T-cell (primary cell): ENCODE data around the gene PLD4. TPM values are rescaled to one million over a fixed set of nuclear protein-coding genes. Genes with fewer than 3 reads are reported as not detected.
"Not testable (repeated sequence)": the region's sequence is repeated elsewhere in the genome, so short reads cannot be mapped to it uniquely, and the experiment has no call there.

Experiments
- ATAC-seq, 4 experiments: fragments of 200-7000 bp in 3 of 4; fragments of 150-1000 bp in 1 of 4; cut with Tn5 transposase; replicated peaks in 1 of 4; 1 replicate in 3 of 4; 2 replicates in 1 of 4; pipeline ENCODE4 v1.10.0; 2021; ENCODE audit warnings: moderate library complexity in 3 of 4, mild to moderate bottlenecking in 2 of 4, moderate number of reproducible peaks in 1 of 4
- CTCF ChIA-PET, 2 donors: fragments of 300-600 bp; sonication (Branson Sonifier 250); formaldehyde crosslinking; loops; one replicate each; lab custom pipeline; 2022; ENCODE audit warnings: antibody characterized with exemption in 2 of 2; lab: Charles Lee
- POLR2A ChIA-PET, 2 donors: fragments of 300-600 bp; sonication (Branson Sonifier 250); formaldehyde crosslinking; loops; one replicate each; lab custom pipeline; 2022; ENCODE audit warnings: antibody characterized with exemption in 2 of 2; lab: Charles Lee
- DNase-seq, 35 experiments: peaks; one replicate each; pipeline versions ENCODE4 v3.0.0 to v3.0.0-alpha.2; 2013 to 2023
- H3K27ac ChIP-seq: one replicate; pipeline ENCODE4 v1.5.1; 2013; ENCODE audit warnings: low read length
- H3K27me3 ChIP-seq, 2 experiments: replicated peaks in 1 of 2; 1 replicate in 1 of 2; 2 replicates in 1 of 2; pipeline versions ENCODE4 v1.6.1 to v1.7.0; 2013; ENCODE audit warnings: low read length in 1 of 2, mixed read lengths in 1 of 2; ENCODE audit not compliant: control insufficient read depth in 2 of 2, insufficient read depth in 2 of 2; ENCODE audit errors: extremely low read depth in 1 of 2
- H3K36me3 ChIP-seq, 2 donors: 1 replicate in 1 of 2; 2 replicates in 1 of 2; pipeline versions ENCODE4 v1.6.1 to v1.7.0; 2013; ENCODE audit warnings: low read length in 1 of 2; ENCODE audit not compliant: control insufficient read depth in 2 of 2, insufficient read depth in 1 of 2; ENCODE audit errors: extremely low read depth in 1 of 2
- H3K4me1 ChIP-seq, 2 experiments: 1 replicate in 1 of 2; 2 replicates in 1 of 2; pipeline versions ENCODE4 v1.6.1 to v1.7.0; 2013; ENCODE audit warnings: low read length in 2 of 2, mixed read lengths in 1 of 2; ENCODE audit not compliant: insufficient read depth in 2 of 2, control insufficient read depth in 1 of 2; ENCODE audit errors: extremely low read depth in 1 of 2
- H3K4me3 ChIP-seq, 2 donors: 1 replicate in 1 of 2; 2 replicates in 1 of 2; pipeline versions ENCODE4 v1.5.1 to v1.7.0; 2013; ENCODE audit warnings: mild to moderate bottlenecking in 2 of 2, low read length in 1 of 2, moderate library complexity in 1 of 2; ENCODE audit not compliant: control insufficient read depth in 1 of 2; ENCODE audit errors: extremely low read depth in 1 of 2
- H3K9me3 ChIP-seq: 2 replicates; pipeline ENCODE4 v1.7.0; 2013
- H3K27ac Mint-ChIP-seq, 2 donors: one replicate each; pipeline ENCODE4 v1.8.0; 2020 to 2021; ENCODE audit warnings: mild to moderate bottlenecking in 2 of 2, mixed read lengths in 2 of 2
- H3K27me3 Mint-ChIP-seq, 2 donors: one replicate each; pipeline ENCODE4 v1.8.0; 2021 to 2022; ENCODE audit warnings: mixed read lengths in 2 of 2
- H3K36me3 Mint-ChIP-seq: one replicate; pipeline ENCODE4 v1.8.0; 2021; ENCODE audit warnings: mixed read lengths
- H3K4me1 Mint-ChIP-seq, 3 donors: one replicate each; pipeline ENCODE4 v1.8.0; 2020 to 2022; ENCODE audit warnings: mixed read lengths in 3 of 3, mild to moderate bottlenecking in 1 of 3
- H3K4me3 Mint-ChIP-seq, 3 donors: one replicate each; pipeline ENCODE4 v1.8.0; 2020 to 2022; ENCODE audit warnings: mild to moderate bottlenecking in 3 of 3, mixed read lengths in 3 of 3, moderate library complexity in 3 of 3
- H3K9me3 Mint-ChIP-seq, 3 donors: one replicate each; pipeline ENCODE4 v1.8.0; 2020 to 2022; ENCODE audit warnings: mixed read lengths in 3 of 3
- WGBS: methylation state at CpG from one replicate; pipeline ENCODE4 v1.1.5; 2013; ENCODE audit warnings: missing lambda C conversion rate; ENCODE audit not compliant: insufficient coverage; 5-methylcytosine and 5-hydroxymethylcytosine counted together
- total RNA-seq, 35 experiments: library from RNA in 6 of 35; stranded (reverse) in 6 of 35; fragments of 120-200 nt in 1 of 35; gene quantifications; one replicate each; pipeline versions ENCODE4 v1.2.1 to v1.2.4 and lab custom pipeline; 2013 to 2026

Gene PLD4
- total RNA-seq, 5 donors from 2014 or later (not counting 1 experiment from before 2014, with no cell fraction given): 0.65 to 4.9 (median 3.9) TPM

DNA sequence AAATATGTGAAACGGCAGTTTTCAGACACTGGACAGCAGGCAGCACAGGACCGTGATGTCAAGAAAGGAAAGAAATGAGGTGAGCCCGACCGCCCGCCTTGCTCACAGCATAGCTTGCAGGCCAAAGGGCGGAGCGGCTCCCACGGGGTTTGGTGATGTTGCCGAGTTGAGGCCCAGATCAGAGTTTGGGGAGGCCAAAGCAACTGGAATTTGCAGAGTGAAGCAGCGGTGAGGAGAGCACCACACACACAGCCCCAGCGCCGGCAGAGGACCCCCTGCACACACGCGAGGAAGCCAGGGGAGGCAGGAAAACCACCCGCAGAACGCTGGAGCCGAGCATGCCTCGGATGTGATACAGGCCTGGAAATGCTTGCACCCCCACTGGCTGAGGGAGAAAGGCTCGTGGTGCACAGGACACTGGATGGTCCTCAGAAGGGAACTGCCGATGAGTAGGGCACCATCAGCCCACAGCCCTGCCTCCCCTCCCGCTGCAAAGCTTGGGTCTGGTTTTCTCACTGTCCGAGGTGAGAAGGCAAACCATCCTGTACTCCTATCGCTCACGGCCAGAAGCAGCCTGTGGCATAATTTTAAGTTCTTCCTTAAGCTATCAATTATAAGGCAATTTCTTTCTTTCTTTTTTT is 25.7 kb upstream of the PLD4 start:
- Mint-ChIP-seq H3K4me1 (peaks cover 0 to 3% (median 0%) of the 10 kb centered on the region in 3 donors), H3K9me3 (no peaks in the 10 kb centered on the region), H3K27ac (no peak overlapping the region), H3K4me3 (no peak overlapping the region), H3K36me3 (no peaks in the 10 kb centered on the region), H3K27me3 (peaks cover 2 to 9% of the 10 kb centered on the region in 2 donors)
- DNase-seq: peak in 1 of 35 experiments; percentile 3
- 78% methylated on average over 21 of the region's 24 CpGs for WGBS
- H3K9me3 ChIP-seq: no peaks in the 10 kb centered on the region
- no peaks in the 10 kb centered on the region for H3K36me3 ChIP-seq
- ChIA-PET POLR2A (no interaction called here), CTCF (interaction anchor here in 1 of 2 donors (0.6 kb wide), 2 partner anchors 13 to 508 kb away, joined by 4 to 5 read pairs; no protein-coding TSS in a partner anchor)
- no peak for ATAC-seq
- no peaks in the 10 kb centered on the region for H3K4me1 ChIP-seq
- peaks cover 3 to 19% of the 10 kb centered on the region in 2 experiments for H3K27me3 ChIP-seq
- H3K27ac ChIP-seq: no peak overlapping the region
- H3K4me3 ChIP-seq: no peak overlapping the region

DNA sequence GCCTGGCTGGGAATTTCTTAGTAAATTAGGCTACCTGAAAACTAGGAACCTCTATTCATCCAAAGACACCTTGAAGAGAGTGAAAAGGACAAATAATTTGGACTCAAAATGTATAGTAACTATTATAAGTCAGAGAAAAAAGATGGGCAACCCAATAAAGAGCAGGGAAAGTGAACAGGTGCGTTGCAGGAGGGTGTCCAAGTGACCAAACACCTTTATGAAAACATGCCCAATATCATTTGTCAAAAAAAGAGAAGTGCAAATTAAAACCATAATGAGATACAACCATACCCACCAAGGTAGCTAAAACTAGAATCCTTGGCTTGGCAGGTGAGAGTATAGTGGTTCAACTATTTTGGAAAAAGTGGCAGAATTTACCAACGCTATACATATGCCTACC is 24.9 kb upstream of the PLD4 start:
- ChIA-PET POLR2A (no interaction called here), CTCF (no interaction called here)
- no peaks in the 10 kb centered on the region for H3K4me1 ChIP-seq
- H3K27me3 ChIP-seq: peaks cover 3 to 24% of the 10 kb centered on the region in 2 experiments
- H3K4me3 Mint-ChIP-seq: no peak overlapping the region
- ATAC-seq (no peak), DNase-seq (no peak)
- no CpG with 5 or more reads among the region's 2 CpGs for WGBS
- no peaks in the 10 kb centered on the region for H3K9me3 Mint-ChIP-seq
- no peak overlapping the region for H3K27ac Mint-ChIP-seq
- H3K4me3 ChIP-seq: no peak overlapping the region
- H3K36me3 Mint-ChIP-seq: no peaks in the 10 kb centered on the region
- H3K27me3 Mint-ChIP-seq: peaks cover 10 to 17% of the 10 kb centered on the region in 2 donors
- H3K27ac ChIP-seq: no peak overlapping the region
- H3K9me3 ChIP-seq: no peaks in the 10 kb centered on the region
- peaks cover 0 to 3% (median 0%) of the 10 kb centered on the region in 3 donors for H3K4me1 Mint-ChIP-seq
- H3K36me3 ChIP-seq: no peaks in the 10 kb centered on the region

GRCh38 chr14:104900639-104901512 is 23.8 kb upstream of the PLD4 start:
- Mint-ChIP-seq H3K9me3 (no peaks in the 10 kb centered on the region), H3K27me3 (peaks cover 13 to 20% of the 10 kb centered on the region in 2 donors), H3K36me3 (no peaks in the 10 kb centered on the region), H3K4me3 (no peak overlapping the region), H3K27ac (no peak overlapping the region), H3K4me1 (peaks cover 0 to 3% (median 0%) of the 10 kb centered on the region in 3 donors)
- no peak overlapping the region for H3K27ac ChIP-seq
- H3K9me3 ChIP-seq: no peaks in the 10 kb centered on the region
- ChIA-PET POLR2A (no interaction called here), CTCF (no interaction called here)
- no CpG with 5 or more reads among the region's 12 CpGs for WGBS
- ATAC-seq (no peak), DNase-seq (no peak)
- peaks cover 3 to 23% of the 10 kb centered on the region in 2 experiments for H3K27me3 ChIP-seq
- H3K4me1 ChIP-seq: no peaks in the 10 kb centered on the region
- no peaks in the 10 kb centered on the region for H3K36me3 ChIP-seq
- H3K4me3 ChIP-seq: no peak overlapping the region

DNA sequence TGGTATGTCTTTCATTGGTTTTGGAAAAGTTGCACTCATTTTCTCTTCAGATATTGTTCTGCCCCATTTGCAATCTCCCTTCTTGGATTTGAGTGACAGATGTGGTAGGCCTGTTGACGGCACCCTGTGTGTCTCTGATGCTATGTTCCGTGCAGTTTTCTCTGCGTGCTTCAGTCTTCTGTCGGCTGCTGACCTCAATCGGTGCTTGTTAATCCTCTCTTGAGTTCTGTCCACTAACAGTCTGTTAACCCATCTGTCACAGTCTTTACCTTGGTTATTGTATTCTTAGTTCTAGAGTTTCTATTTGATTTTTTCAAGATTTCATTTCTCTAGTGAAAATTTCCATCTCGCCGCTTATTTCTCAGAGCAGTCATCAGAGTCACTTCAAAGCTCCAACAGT is 20.7 kb upstream of the PLD4 start:
- H3K4me3 Mint-ChIP-seq: no peak overlapping the region
- no peaks in the 10 kb centered on the region for H3K36me3 ChIP-seq
- no peaks in the 10 kb centered on the region for H3K36me3 Mint-ChIP-seq
- no peak overlapping the region for H3K27ac ChIP-seq
- ChIA-PET CTCF (no interaction called here), POLR2A (no interaction called here)
- WGBS: 80% methylated on average over 1 of the region's 7 CpGs
- no peak overlapping the region for H3K27ac Mint-ChIP-seq
- H3K4me3 ChIP-seq: no peak overlapping the region
- H3K9me3 Mint-ChIP-seq: no peaks in the 10 kb centered on the region
- DNase-seq: no peak
- peaks cover 3 to 14% of the 10 kb centered on the region in 2 experiments for H3K27me3 ChIP-seq
- peaks cover 23 to 31% of the 10 kb centered on the region in 2 donors for H3K27me3 Mint-ChIP-seq
- ATAC-seq: no peak
- H3K4me1 Mint-ChIP-seq: no peaks in the 10 kb centered on the region
- H3K9me3 ChIP-seq: no peaks in the 10 kb centered on the region
- H3K4me1 ChIP-seq: no peaks in the 10 kb centered on the region

DNA sequence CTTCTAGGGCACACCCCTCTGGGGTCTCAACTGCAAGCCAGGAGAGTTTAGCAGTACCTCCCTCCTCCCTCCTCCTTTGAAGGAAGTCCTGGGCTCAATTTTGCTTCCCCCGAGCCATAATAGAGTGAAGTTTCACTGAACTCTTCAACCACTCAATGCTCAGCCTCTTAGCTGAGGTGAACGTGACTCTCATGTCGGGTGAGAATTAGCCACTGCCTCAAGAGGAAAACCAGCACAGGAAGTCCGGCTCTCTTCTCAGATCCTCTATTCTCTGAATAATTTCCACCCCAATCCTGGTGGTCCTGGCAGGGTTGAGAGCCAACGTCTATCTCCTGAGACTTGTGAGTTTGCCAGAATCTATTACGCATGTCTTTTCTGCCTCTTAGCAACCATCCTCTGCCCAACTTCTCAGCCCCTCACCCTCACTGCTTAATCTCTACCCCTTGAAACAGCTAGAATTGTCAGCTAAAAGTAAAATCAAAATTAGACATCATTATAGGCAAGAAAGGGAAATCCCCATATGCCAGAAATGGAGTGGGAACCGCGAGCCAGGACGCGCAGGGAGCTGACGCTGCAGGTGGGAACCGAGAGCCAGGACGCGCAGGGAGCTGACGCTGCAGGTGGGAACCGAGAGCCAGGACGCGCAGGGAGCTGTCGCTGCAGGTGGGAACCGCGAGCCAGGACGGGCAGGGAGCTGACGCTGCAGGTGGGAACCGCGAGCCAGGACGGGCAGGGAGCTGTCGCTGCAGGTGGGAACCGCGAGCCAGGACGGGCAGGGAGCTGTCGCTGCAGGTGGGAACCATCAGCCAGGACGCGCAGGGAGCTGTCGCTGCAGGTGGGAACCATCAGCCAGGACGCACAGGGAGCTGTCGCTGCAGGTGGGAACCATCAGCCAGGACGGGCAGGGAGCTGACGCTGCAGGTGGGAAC is 19.8 kb upstream of the PLD4 start:
- WGBS: 60% methylated on average over 24 of the region's 38 CpGs
- H3K9me3 ChIP-seq, H3K36me3 ChIP-seq, H3K4me1 ChIP-seq, H3K27ac Mint-ChIP-seq, ATAC-seq, H3K4me1 Mint-ChIP-seq, H3K4me3 Mint-ChIP-seq, DNase-seq, H3K27ac ChIP-seq, POLR2A ChIA-PET, H3K36me3 Mint-ChIP-seq, H3K4me3 ChIP-seq, H3K9me3 Mint-ChIP-seq: not testable (repeated sequence)
- CTCF ChIA-PET: interaction anchor here in 1 of 2 donors (0.7 kb wide), 1 partner anchor 98 kb away, joined by 8 read pairs; no protein-coding TSS in a partner anchor
- H3K27me3 ChIP-seq: peaks cover 3 to 16% of the 10 kb centered on the region in 2 experiments
- peaks cover 27 to 35% of the 10 kb centered on the region in 2 donors for H3K27me3 Mint-ChIP-seq

DNA sequence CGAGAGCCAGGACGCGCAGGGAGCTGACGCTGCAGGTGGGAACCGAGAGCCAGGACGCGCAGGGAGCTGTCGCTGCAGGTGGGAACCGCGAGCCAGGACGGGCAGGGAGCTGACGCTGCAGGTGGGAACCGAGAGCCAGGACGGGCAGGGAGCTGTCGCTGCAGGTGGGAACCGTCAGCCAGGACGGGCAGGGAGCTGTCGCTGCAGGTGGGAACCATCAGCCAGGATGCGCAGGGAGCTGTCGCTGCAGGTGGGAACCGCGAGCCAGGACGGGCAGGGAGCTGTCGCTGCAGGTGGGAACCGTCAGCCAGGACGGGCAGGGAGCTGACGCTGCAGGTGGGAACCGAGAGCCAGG is 19.1 kb upstream of the PLD4 start:
- H3K4me3 Mint-ChIP-seq, DNase-seq, H3K4me3 ChIP-seq, H3K27ac Mint-ChIP-seq, H3K36me3 ChIP-seq, ATAC-seq, H3K4me1 ChIP-seq, H3K36me3 Mint-ChIP-seq, H3K4me1 Mint-ChIP-seq, H3K9me3 Mint-ChIP-seq, H3K27ac ChIP-seq, POLR2A ChIA-PET, H3K9me3 ChIP-seq: not testable (repeated sequence)
- 65% methylated on average over 6 of the region's 28 CpGs for WGBS
- H3K27me3 Mint-ChIP-seq: peaks cover 30 to 40% of the 10 kb centered on the region in 2 donors
- H3K27me3 ChIP-seq: peaks cover 3 to 17% of the 10 kb centered on the region in 2 experiments
- CTCF ChIA-PET: interaction anchor here (0.7 kb wide), 2 partner anchors 59 to 98 kb away, joined by 3 to 8 read pairs; no protein-coding TSS in a partner anchor
